Lower leg skin (tissue), 3 donors: ENCODE data around the gene TP63.

Source experiments
- POLR2A ChIP-seq, 2 donors: fragments of 450-650 bp; IDR thresholded peaks; one replicate each; pipeline ENCODE4 v1.6.1; 2016 to 2017; ENCODE audit warnings: antibody characterized with exemption in 2 of 2, mild to moderate bottlenecking in 1 of 2, moderate library complexity in 1 of 2
- TF ChIP-seq, protein P1 (sequence below), 3 donors: fragments of 450-650 bp; IDR thresholded peaks; one replicate each; pipeline ENCODE4 v1.5.1; 2016; ENCODE audit warnings: antibody characterized with exemption in 3 of 3, mild to moderate bottlenecking in 3 of 3, moderate library complexity in 2 of 3

DNA sequence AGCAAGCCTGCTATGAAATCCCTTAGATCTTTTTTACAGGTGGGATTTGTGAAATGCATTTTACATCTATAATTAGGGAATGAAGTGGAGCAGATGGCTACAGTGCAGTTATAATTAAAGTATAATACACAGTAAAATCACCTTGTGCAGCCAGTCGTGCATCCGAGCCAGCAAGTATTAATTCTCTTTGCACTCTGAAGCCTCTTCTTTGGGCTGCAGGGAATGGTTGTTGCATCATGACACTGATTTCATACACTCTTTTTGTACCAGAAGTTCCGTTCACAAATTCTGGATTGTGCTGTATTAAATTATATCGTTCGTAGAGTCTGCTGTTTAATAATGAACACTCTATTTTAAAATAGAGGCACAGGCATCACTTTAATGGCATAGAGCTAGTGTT is 28.7 kb upstream of the TP63 start:
- TF ChIP-seq, protein P1, sequence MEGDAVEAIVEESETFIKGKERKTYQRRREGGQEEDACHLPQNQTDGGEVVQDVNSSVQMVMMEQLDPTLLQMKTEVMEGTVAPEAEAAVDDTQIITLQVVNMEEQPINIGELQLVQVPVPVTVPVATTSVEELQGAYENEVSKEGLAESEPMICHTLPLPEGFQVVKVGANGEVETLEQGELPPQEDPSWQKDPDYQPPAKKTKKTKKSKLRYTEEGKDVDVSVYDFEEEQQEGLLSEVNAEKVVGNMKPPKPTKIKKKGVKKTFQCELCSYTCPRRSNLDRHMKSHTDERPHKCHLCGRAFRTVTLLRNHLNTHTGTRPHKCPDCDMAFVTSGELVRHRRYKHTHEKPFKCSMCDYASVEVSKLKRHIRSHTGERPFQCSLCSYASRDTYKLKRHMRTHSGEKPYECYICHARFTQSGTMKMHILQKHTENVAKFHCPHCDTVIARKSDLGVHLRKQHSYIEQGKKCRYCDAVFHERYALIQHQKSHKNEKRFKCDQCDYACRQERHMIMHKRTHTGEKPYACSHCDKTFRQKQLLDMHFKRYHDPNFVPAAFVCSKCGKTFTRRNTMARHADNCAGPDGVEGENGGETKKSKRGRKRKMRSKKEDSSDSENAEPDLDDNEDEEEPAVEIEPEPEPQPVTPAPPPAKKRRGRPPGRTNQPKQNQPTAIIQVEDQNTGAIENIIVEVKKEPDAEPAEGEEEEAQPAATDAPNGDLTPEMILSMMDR (IDR thresholded peaks at IDR 0.05): no peak
- TF ChIP-seq POLR2A (IDR thresholded peaks at IDR 0.05): no peak
